Activated naive CD8-positive, alpha-beta T cell treated with anti-CD3 and anti-CD28 coated beads, Interleukin-2, amount 50 U/mL, for 16 hours (primary cell): ENCODE results near the gene CDCP1.

Source experiments
- DNase-seq: peaks from one replicate; pipeline ENCODE4 v3.0.0-alpha.2; 2020; ENCODE audit warnings: low read depth, low spot score

Gene CDCP1

DNA sequence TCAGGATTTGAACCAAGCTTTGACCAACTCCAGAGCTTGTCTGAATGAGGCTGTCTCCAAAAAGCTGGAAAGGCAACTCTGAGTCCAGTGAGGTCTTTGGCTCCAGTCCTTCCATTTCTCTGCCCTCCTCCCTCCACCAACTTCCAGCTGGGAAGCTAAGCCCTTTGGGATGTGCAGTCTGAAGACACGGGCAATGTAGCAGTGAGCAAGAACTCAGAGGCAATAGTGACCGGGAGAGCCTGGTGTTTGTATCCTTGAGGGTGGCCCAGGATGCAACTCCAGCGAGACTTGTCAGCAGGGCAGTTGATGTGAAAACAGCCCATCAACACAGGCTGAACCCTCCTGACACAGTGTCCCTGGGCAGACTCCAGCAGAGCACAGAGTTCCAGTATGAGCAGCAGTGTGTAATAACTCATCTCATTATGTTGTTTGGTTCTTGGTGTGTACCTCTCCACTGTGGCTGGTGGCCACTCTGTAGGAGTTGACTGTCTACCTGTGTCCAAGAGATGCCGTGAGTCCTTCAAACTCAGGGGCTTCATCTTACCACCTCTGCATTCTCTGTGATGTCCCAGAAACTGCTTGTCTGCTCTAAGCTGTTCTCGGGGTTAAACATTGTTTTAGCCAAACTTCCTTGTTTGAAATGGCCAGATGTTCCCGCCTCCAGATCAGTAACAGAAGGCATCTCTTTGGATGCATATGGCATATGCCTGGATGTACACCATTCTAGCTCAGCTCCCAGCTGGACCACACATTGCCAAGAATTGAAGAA is 6.6 kb downstream of the CDCP1 start:
- DNase-seq: no peak

DNA sequence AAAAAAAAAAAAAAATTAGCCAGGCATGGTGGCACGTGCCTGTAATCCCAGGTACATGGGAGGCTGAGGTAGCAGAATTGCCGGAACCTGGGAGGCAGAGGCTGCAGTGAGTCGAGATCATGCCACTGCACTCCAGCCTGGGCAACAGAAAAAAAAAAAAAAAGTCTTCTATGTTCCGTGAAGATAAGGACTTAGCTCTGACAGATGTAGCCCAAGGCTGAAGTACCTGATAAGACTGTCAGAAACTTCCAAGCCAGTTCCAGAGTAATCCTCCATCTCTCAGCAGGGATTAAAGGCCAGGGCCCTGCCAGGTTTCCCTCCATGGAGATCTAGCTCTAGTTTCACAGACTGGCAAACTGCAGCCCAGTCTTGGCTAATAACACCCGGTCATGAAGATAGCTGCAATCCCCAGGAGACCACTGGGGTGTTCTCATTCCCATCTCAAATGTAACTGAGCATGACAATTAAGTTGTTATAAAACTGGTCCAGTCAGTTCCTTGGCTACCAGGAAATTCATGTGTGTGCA is 8.5 kb downstream of the CDCP1 start:
- no peak for DNase-seq

DNA sequence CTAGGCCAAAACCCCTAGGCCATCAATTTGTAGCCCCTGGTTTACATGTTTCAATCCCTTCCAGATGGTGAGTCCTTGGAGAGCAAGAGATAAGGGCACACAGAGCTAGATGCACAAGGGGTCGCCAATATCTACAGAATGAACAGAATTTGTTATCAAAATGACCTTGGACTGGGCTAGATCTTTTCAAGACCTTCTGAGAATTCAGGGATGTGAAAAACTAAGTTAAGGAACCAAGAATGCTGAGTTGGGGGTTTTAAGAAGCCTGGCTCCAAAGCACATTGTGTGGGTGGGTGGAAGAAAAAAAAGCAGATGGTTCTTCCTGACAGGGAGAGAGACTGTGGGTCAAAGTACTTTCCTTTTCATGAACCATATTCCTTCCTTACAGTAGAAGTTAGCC is 10.2 kb downstream of the CDCP1 start:
- DNase-seq: no peak

DNA sequence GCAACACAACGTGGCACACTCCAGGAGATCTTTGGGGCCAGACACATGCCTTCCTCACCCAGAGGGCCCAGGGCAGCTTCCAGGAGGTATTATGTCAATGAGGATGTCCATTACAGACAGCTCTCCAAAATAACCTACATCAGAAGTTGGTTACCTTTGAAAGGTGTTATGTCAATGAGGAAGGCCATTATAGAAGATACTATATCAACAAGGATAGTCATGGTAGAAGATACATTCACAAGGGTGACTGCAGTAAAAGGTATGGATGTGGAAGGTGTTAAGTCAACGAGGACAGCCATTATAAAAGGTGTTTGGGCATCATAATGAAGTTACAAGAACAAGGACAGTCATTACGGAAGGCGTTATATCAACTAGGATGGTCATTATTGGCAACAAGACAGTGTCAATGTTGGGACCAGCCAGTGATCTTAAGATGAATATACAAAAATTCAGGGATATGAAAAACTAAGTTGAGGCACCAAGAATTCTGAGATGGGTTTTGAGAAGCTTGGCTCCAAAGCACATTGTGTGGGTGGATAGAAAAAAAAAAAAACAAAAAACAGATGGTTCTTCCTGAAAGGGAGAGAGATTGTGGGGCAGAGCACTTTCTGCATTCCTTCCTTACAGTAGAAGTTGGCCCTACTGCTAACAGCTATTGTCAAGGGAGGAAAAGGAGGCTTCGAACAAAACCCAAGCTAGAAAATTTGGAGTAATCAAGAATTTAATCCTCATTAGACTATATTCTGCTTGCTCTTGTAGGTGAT is 11.2 kb downstream of the CDCP1 start:
- DNase-seq: no peak

DNA sequence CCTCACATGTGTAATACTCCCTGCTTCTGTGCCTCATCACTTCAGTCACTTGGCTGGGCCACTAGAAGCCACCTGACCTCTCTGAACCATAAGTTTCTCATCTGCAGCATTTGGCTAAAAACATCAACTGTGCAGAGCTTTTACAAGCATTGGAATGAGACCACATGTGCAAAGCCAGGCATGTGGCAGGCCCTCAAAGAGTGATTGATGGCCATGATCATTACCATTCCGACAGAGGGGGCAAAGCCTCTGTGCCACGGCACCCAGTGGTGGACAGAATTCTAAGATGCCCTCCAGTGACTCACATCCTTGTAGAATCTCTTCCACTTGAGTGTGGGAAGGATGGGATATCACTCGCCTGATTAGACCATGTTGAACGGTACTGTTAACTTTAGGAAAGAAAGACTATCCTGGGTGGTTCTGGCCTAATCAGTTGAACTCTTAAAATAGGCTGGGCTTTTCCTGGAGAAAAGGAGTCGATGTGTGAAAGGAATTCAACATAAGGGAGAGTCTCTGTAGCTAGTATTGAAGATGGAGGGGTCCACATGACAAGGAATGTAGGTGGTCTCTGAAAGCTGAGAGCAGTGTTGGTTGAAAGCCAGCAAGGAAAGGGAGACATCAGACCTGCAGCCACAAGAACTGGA is 13.5 kb downstream of the CDCP1 start:
- no peak for DNase-seq

DNA sequence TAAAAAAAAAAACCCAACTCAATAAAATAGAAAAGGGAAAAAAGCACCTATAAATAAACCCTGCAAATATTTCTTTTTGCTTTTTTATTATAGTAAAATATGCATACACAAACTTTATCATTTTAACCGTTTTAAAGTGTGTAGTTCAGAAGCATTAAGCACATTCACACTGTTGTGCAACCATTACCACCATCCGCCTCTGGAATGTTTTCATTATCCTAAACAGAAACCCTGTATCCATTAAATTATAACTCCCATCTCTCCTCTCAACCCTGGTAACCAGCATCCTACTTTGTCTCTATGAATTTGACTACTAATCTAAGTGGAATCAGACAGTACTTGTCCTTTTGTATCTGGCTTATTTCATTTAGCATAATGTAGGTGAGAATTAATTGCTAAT is 15.0 kb downstream of the CDCP1 start:
- DNase-seq: no peak

DNA sequence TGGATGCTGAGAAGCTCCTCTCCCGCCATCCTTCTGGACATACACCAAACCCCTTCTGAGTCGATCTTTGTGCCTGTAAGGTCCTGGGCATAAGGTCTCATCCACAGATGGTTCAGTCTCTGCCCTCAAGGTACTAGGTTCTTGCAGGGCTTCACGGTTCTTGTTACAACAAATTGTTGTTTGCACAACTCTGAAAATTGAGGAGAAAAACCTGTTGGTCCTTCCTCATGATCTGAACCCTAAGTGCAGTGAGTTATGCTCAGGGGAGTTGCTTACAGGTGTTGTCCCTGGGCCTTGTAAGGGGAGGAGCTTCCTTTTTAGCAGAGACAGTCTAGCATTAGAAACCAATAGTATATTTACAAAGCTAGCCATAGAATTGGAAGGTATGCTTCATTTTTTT is 15.7 kb downstream of the CDCP1 start:
- no peak for DNase-seq

DNA sequence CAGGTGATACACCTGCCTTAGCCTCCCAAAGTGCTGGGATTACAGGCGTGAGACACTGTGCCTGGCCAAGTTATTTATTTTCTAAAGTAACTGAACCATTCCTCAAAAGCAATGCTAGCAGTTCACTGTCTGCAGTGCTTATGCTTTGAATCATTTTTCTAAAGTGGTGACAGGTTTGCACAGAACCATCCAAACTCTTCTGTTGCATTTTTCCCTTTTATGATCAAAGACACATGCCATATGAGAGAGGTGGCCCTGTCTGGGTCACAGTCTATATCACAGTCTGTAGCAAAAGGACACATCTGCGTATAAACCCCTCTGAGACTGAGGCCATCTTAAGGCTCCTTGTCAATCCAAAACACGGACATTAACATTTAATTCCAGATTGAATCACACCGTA is 17.2 kb downstream of the CDCP1 start:
- no peak for DNase-seq

DNA sequence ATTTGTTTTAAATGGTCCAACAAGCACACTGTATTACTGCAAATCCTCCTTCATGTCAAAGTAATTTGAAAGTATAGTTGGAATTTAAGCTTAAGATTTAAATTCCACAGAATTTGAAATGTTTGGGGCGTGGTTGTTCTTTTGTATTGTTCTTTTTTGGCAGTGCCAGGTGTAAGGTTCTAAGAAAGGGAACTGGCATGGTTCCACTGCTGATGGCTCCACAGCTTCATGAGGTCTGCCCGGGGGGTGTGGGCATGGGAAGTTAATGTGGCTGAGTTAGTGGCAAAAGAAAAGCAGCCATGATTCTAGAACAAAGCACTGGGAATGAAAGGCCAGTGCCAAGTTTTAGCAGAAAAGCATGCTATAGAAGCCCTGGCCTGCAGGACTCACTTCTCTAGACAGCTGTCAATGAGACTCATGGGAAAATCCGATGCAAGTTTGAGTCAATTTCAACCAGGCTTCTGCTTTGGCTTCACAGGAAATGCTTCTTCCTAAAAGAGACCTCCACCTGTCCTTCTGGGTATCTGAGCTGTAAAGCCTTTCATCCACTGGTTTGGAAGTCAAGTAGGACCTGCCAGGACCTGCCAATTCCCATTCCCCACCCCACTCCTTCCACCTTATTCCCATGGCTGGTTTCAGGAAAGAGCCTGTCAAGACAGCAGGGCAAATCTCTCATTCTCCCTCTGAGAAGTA is 18.9 kb downstream of the CDCP1 start:
- no peak for DNase-seq

DNA sequence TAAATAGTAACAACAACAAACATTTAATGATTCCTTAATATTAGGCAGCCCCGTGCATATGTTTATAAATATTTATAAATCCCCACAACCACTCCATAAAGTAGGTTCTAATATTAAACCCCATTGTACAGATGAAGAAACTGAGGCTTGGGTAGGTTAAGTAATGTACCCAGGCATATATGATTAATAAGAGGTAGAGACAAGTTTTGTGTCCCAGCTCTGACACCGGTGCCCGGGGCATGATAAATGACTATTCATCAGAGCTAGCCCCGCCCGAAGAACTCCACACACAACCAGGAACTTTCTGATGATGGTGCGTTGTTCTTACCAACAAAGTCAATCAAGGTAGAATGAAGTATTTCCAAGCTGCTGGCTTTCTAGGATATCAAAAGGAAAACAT is 19.4 kb downstream of the CDCP1 start:
- DNase-seq: no peak

DNA sequence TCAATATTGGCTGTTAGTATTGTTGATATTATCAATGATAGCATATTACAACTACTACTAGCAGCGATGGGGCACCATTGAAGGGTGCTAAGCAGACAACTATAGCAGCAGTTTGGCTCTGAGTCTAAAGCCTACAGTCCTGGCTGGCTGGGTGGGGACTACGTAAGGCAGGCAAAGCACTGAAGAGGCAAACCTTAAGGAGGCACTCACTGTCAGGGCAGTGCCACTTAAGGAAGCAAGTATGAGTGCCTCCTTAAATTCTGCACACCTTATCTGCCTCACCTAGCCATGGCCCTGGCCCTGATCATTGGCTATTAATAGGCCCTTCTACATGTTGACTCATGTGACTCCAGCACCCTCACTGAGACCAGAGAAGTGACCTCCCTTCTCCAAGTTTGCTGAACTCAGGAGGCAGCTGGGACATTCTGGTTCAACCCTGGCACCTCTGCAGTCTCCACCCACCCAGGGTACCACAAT is 20.6 kb downstream of the CDCP1 start:
- DNase-seq: no peak

DNA sequence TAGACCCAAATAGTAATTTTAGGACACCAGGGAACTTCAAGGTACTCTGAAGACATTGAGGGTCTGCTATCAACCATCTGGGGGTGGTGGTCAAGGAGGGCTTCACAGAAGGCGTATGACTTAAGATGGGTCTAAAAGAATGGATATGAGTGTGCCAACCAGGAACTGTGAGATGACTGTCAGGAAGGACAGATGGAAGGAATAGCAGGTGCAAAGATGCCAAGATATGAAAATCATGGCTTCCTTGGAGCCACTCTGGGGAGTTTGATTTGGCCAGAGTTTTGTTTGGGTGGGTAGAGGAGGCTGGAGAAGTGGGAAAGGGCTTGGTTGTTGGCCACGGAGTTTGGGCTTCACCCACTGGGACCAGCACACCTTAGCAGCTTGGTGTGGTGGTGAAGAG is 21.2 kb downstream of the CDCP1 start:
- DNase-seq: no peak

DNA sequence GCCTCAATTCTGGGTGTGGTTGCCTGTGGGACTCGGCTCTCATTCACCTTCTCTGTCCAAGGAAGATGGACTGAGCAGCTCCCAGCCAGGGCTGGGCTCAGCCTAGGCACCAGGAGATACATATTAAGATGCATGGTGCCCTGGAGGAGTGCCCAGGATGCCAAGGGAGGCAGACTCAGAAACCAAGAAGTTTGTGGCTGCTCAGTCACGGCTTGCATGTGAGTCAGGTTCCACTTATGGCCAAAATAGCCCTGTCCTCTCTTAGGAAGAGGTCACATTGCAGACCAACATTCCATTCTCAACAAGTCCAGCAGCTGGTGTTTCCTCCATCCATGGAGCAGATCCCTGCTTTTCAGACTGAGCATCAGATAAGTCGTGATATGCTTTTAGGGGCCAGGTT is 21.8 kb downstream of the CDCP1 start:
- no peak for DNase-seq

DNA sequence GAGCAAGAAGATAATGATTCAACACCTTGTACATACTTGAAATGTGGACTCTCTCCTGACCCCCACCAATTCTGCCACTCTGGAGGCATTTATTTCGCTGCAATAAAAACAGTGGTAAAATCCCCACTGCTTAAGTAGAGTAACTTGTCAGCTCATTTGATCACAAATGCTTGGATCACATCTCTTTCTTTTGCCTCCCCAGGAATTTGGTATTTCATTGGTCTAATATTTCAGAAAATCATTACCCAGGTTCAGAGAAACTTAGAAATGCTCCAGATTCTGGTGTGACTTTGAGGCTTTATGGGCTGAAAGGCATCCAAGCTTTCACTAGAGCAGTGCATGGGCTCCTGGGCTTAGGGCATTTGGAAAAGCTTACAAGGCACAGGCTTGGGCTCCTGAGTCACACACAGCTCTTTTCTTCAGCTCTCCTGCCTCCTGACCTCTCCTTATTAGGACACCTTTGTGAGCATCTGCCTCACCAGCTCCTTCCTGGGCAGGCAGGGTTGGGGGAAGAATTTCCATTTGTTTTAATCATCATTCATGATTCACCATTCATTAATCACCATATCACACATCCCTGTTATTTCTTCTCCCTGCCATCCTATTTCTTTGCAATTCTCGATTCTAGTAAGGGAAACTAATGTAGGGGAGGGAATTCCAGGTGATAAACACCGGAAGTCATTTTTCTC is 22.5 kb downstream of the CDCP1 start:
- no peak for DNase-seq

DNA sequence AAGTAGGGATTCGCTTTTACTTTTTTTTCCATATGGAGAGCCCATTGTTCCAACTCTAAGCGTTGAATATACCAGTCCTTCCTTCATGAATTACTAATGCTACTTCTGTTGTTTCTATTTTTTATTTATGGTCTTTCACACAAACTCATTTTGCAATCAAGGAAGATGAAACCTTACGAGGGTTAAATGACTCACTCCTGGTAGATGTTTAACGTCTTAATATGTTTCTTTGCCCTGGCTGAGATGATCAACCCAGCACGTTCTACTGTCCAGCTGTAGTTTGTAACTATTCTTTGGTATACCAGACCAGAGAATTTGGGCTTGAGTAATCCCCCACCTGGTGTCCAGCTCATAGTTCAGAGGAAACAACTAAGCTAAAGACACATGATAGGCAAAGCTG is 23.1 kb downstream of the CDCP1 start:
- DNase-seq: no peak

DNA sequence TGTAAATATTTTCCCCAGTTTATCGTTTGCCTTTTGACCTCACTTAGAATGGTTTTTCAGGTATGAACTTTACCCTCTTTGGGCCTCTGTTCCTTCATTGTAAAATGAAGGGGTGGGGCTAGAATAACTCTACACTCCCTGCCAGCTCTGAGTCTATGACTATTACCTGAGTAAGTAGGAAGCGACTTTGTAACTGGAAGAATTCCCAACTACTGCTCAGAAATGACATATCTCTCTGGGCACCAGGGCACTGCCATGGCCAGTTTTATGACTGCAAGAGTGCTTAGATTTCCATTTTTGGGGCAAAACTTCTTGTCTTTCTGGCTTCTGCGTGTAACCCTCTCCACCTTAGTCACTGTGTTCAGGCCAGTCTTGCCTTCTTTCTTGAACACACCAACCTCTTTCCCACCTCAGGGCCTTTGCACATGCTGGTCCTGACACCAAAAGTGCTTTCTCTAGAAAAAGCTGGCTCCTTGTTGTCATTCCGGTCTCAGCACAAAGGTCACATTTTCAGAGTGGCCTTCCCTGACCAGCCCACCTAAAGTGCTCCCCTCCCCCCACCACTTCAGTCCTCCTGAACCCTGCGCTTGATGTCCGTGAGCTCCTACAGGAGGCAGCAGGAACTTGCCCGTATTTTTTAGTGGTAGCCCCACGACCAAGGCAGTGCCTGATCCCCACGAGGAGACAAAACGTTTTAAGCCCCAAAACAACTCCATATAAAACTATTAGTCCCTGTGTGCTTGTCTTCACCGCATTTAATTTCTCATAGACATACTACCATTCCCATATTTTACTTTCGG is 25.6 kb downstream of the CDCP1 start:
- no peak for DNase-seq

DNA sequence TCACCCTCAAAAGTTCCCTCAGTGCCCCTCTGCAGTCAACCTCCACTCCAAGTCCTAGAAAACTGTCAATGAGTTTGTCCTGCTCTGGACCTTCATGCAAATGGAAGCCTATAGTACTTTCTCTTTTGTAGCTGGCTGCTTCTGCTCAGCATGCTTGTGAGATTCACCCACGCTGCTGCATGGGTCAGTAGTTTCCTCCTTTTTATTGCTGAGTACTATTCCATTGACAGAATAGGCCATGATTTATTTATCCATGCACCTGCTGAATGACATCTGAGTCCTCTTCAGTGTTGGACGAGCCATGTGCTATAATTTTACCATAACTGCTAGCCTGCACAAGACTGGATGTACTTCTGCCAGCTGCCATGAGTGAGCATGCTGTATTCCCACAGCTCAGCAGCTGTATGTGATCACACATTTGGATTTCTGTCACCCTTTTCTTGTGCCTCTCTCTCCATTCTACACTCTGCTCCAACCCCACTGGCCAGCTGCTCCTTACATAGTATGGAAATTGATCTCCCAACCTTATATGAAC is 26.3 kb downstream of the CDCP1 start:
- no peak for DNase-seq

DNA sequence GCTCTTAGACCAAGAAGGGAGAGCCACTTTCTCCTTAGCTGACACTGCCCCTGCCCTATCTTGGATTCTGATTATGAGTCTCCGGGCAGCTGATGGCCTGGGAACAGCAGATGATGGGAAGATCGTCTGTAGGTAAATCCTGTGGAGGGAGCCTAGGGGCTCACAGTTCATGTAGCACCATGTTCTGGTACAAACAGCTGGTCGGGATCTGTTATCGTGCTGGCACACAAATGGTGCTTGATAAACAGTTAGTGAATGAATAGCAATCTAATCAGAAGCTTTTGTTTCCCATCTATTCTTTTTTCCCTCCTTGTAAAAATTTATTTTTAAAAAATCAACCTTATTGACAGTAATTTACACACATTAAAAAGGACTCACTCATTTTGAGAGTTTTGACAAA is 26.8 kb downstream of the CDCP1 start:
- no peak for DNase-seq

DNA sequence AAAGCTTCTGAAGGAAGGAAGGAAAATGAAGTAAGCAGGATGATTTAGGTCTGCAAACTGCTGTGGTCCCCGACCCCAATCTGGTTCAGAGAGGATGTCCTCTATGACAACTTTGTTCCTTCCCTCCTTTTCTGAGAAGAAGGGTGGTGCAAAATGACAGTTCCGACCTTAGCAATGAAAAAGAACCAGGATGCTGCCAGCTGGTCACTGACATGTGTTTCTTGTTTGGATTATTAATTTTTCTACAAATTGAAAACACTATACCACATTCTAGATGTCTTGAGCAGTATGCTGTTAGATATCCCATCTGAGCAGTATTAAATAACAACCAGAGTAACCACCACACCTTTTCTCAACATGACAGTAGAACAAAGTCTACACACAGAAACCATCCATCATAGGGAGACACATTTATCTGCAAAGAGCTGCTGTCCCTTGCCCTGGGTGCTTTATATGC is 27.5 kb downstream of the CDCP1 start:
- no peak for DNase-seq

DNA sequence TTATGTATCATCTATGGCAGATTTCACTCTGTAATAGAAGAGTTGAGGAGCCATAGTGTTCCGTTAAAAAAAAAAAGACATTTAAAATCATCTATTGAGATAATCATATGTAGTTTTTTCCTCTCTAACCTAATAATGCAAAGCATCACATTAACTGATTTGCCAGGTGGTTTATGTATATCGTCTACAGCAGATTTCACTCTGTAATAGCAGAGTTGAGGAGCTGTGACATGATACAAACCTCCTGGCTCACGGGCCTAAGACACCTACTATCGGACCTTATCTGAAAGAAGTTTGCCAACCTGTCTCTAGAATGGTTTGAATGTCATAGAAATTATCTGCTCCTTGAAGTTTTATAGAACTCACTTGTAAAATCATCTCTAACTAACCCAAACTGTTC is 29.8 kb downstream of the CDCP1 start:
- no peak for DNase-seq
